OCI-LY7 (cell line): ENCODE data around the gene TTC13.

Experiments used
- EZH2phosphoT487 ChIP-seq: fragments of 200-600 bp; sonication (generic); IDR thresholded peaks from 2 replicates; pipeline ENCODE4 v1.6.1; 2018; ENCODE audit warnings: low read depth, borderline replicate concordance, mild to moderate bottlenecking, mixed run types, antibody characterized with exemption, low read length, moderate library complexity, mixed read lengths
- TF ChIP-seq, protein P1 (sequence below): fragments of 200-600 bp; sonication (generic); conservative IDR thresholded peaks from 2 replicates; pipeline ENCODE4 v1.5.1; 2014; ENCODE audit warnings: mild to moderate bottlenecking, antibody characterized with exemption, low read length, moderate library complexity, mixed read lengths

DNA sequence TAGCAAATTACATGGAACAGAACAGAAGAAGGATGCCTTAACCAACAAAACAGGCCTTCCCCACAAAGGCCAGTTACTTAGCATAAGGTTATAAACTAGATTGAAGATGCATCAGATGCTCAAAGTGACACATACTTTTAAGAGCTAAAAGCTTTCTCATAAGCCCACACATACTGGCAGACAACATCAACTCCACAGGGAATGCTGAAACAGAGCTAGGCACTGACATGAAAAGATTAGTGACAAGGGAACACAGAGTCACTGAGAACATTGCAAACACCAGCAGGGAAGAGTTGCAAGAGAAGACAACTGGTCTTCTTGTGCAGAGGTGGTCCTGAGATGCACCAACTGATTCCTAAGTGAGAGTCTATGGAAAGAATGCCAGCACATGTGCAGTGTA lies 6.9 kb downstream of the TTC13 start:
- TF ChIP-seq, protein P1, sequence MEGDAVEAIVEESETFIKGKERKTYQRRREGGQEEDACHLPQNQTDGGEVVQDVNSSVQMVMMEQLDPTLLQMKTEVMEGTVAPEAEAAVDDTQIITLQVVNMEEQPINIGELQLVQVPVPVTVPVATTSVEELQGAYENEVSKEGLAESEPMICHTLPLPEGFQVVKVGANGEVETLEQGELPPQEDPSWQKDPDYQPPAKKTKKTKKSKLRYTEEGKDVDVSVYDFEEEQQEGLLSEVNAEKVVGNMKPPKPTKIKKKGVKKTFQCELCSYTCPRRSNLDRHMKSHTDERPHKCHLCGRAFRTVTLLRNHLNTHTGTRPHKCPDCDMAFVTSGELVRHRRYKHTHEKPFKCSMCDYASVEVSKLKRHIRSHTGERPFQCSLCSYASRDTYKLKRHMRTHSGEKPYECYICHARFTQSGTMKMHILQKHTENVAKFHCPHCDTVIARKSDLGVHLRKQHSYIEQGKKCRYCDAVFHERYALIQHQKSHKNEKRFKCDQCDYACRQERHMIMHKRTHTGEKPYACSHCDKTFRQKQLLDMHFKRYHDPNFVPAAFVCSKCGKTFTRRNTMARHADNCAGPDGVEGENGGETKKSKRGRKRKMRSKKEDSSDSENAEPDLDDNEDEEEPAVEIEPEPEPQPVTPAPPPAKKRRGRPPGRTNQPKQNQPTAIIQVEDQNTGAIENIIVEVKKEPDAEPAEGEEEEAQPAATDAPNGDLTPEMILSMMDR: no peak
- no peak for TF ChIP-seq EZH2phosphoT487
